OCI-LY3 (cell line): ENCODE results near the gene ART5.

ENCODE experiments used
- EZH2phosphoT487 ChIP-seq: fragments of 200-600 bp; shearing (Covaris generic); IDR thresholded peaks from 2 replicates; pipeline ENCODE4 v1.6.1; 2018; ENCODE audit warnings: antibody characterized with exemption, mixed run types, low read depth
- TF ChIP-seq, protein P1 (sequence below): fragments of 200-600, 300-600 bp; sonication (generic); IDR thresholded peaks from 2 replicates; pipeline ENCODE4 v1.5.1; 2014; ENCODE audit warnings: antibody characterized with exemption, low read length, low read depth

DNA sequence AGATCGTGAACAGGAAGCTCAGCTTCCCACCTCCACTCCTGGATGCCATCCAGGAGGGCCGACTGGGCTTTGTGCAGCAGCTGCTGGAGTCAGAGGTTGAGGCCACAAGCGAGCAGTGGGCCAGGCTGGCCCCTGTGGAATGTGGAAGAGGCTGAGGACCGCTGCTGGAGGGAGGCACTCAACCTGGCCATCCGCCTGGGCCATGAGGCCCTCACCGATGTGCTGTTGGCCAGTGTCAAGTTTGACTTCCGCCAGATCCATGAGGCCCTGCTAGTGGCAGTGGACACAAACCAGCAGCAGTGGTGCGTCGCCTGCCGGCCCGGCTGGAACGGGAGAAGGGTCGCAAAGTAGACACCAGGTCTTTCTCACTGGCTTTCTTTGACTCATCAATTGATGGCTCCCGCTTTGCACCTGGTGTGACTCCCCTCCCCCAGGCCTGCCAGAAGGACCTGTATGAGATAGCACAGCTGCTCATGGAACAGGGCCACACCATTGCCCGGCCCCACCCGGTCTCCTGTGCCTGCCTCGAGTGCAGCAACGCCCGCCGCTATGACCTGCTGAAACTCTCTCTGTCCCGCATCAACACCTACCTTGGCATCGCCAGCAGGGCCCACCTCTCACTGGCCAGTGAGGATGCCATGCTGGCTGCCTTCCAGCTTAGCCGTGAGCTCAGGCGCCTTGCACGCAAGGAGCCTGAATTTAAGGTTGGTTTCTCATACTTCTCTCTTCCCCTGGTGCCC, 24.9 kb downstream of the ART5 start:
- TF ChIP-seq, protein P1, sequence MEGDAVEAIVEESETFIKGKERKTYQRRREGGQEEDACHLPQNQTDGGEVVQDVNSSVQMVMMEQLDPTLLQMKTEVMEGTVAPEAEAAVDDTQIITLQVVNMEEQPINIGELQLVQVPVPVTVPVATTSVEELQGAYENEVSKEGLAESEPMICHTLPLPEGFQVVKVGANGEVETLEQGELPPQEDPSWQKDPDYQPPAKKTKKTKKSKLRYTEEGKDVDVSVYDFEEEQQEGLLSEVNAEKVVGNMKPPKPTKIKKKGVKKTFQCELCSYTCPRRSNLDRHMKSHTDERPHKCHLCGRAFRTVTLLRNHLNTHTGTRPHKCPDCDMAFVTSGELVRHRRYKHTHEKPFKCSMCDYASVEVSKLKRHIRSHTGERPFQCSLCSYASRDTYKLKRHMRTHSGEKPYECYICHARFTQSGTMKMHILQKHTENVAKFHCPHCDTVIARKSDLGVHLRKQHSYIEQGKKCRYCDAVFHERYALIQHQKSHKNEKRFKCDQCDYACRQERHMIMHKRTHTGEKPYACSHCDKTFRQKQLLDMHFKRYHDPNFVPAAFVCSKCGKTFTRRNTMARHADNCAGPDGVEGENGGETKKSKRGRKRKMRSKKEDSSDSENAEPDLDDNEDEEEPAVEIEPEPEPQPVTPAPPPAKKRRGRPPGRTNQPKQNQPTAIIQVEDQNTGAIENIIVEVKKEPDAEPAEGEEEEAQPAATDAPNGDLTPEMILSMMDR = no peak
- TF ChIP-seq EZH2phosphoT487 = no peak
